Measurements from ENCODE around the gene AJM1.

Gene AJM1

GRCh38 chr9:136808075-136808805, 34.0 kb upstream of the AJM1 start:
- DNase-seq (ENCODE audit: low spot score) = peak; percentile 39

GRCh38 chr9:136808806-136809158, 33.5 kb upstream of the AJM1 start:
- no peak for DNase-seq (ENCODE audit: low spot score)

DNA sequence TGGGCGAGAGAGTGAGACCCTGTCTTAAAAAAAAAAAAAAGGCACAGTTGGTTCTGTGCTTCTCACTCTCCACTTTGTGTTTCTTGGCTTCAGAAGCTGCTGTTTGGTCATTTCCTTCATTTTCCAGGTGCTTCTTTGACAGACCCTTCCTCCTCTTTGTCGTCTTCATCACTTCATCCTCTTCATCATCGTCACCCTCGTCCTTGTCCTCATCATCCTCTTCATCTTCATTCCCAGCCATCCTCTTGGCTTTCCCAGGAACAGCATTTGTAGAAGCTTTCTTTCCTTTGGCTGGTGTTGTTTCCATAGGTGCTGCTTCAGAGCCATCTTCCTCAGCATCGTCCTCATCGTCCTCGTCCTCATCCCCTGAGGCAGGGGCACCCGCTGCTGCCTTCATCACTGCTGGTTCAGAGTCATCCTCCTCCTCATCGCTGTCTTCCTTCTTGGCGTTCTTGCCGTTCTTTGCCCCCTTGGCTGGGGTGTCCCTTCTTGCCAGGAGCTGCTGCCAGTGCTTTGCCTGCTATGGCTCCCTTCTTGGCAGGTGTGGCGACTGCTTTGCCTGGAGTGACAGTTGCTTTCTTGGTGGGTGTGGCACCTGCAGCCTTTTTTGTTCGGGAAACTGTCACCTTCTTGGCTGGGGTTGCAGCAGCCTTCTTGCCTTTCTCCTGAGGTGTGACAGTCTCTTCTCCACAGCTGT, 27.4 kb upstream of the AJM1 start:
- no peak for DNase-seq (ENCODE audit: low spot score)

DNA sequence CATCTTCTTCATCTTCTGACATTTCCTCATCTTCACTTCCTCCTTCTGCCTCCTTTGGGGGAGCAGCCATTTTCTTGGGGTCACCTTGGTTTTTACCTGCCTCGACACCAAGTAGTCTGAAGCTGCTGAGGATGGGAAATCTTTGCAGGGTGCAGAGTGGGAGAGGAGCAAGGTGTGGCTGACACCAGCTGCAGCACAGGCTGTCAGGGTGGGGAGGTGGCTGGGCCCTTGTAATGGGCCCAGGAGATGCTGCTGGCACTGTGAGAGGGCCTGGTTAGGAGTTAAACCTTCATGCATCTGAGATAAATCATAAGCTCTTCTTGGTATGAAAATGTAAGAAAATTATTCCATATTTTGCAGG, 26.9 kb upstream of the AJM1 start:
- no peak for DNase-seq (ENCODE audit: low spot score)

GRCh38 chr9:136820971-136821825, 21.1 kb upstream of the AJM1 start:
- no peak for DNase-seq (ENCODE audit: low spot score)

DNA sequence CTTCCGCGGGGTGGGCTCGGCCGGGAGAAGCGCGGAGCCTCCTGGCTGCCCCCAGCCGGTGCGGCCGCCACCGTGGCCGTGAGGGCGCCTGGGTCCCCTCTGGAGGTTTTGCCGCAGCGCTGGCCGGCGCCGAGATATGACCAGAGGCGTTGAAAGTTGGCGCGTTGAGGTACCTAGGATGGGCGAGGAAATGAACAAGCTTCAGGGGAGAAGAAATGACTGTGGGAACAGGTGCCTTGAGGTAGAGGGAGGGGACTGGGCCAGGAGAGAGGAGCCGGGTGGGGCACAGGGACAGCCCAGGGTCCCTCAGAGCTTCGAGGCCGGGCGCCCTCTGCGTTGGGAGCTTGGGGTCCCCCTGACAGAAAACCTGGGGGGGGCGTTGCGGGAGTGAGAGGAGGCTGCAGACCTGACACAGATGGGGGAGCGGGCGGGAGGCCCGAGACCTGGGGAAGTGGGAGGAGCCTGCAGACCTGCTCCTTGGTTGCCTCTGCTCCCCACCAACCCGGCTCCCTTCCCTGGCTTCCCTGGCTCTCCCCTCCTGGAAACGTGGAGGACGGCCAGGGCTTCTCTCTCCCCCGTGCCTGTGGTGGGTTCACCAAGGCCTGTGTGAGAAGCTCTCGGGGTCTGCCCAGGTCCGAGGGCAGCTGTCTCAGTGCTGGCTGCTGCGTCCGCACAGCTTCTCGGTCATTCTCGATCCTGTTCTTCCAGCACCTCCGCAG, 20.3 kb upstream of the AJM1 start:
- no peak for DNase-seq (ENCODE audit: low spot score)

DNA sequence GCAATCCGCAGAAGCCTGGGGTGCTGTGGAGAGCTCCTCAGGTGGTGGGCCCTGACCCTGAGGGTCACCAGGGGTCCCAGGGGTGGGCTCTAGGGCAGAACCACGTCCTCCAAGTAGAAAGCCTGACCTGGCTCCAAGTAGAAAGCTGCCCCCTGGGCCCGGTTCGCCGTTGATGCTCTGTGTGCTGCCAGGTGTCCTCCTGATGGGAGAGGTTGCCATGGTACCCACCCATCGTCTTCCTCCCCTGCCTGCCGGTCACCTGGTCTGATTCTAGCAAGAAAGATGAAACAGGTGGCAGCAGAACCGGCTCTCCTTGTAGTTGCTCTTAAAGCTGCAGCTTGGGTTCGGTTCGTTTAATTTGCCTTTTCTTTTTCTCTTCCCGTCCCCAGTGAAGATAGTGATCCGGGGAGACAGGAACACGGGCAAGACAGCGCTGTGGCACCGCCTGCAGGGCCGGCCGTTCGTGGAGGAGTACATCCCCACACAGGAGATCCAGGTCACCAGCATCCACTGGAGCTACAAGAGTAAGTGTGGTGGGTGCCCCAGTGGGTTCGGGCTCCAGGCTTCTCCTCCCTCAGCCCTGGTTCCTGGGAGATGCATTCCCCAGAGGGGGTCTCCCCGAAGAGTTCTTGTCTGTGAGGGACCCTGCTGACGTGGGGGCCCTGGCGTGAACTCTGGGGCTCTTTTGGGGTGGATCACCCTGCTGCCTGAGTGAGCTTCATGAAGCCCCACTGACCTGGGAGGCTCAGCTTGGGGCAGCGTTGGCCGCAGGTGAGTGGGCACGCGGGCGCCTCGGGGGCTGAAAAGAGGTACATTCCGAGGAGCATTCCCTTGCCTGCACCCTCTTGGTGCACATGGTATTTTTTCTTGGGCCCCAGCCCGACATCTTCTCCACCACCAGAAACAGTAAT, 18.9 kb upstream of the AJM1 start:
- no peak for DNase-seq (ENCODE audit: low spot score)

DNA sequence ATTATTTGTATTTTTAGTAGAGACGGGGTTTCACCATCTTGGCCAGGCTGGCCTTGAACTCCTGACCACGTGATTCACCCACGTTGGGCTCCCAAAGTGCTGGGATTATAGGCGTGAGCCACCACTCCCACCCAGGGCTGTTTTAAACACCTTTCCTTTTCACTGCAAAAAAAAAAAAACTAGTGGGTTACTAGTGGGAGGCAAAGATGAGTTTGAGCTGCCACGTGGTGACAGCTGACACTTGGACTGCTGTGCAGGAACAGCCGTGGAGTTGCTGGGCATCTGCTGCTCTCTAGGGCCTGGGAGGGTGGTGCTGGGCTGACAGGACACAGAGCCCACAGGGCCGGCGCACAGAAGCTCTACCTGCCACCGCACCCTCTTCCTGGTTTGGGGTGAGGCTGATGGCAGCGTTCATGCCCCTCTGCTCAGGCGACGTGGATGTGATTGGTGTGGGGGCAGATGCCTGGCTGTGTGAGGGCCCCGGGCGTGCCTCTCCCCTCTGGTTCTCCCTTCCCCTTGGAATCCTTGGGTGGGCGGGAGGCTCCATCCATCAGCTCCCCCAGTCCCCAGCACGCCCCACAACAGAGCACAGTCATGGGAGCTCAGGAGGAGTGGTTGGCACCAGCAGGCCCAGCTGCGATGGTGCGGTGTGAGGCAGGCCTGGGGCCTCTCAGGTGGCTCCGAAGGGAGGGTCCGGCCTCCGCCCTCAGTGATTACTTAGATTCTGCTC, 17.6 kb upstream of the AJM1 start:
- no peak for DNase-seq (ENCODE audit: low spot score)

DNA sequence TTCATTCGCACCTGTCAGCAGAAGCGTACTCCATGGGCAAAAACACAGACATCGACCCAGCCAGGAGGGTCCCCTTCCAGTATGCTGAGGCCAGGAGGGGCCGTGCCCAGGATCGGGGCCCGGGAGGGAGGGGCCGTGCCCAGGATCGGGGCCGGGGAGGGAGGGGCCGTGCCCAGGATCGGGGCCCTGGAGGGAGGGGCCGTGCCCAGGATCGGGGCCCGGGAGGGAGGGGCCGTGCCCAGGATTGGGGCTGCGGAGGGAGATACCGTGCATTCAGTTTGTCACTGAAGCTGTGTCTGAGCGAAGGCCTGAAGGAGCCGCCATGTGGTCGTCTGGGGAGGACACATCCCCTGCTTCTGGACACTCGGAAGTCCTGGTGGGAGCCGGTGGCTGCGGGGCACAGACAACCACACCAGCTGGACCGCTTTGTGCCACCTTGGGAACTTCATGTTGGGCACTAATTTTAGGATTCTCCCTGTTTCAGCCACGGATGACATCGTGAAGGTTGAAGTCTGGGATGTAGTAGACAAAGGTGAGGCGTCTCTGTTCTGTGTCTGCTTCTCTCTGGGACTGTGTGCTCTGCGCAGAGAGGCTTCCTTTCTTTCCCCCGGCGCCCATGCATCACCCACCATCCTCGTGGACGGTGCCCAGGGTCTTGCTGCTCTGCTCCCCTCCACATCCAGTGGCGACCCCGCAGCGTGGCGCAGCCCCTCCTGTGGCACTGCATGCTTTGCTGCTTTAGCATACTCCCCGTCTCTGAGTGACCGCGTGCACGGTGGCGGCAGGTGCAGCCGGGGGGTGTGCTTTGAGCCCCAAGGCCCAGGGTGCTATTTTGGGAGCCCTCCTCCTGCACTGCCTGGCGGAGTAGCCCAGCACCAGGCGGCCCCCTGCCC, 16.7 kb upstream of the AJM1 start:
- DNase-seq (ENCODE audit: low spot score) = no peak

DNA sequence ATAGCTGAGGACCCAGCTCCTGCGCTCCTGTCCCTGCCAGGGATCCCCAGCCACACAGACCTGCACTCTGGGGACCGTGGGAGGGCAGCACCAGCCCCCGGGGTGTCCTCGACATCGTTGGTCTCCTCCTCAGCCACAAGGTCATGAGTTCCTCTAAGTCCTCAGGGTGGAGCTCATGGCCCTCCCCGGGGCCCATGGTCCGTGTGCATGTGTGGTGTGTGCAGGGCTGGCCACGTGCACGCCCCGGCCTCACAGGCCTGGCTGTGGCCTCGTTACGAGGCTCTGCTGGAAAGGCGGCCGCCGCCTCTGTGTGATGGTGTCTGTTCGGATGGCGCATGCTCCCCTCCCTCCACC, 16.1 kb upstream of the AJM1 start:
- DNase-seq (ENCODE audit: low spot score) = no peak

- DNase-seq (ENCODE audit: low spot score) = no peak
Observed at GRCh38 chr9:136826703-136827582, 15.3 kb upstream of the AJM1 start.

DNA sequence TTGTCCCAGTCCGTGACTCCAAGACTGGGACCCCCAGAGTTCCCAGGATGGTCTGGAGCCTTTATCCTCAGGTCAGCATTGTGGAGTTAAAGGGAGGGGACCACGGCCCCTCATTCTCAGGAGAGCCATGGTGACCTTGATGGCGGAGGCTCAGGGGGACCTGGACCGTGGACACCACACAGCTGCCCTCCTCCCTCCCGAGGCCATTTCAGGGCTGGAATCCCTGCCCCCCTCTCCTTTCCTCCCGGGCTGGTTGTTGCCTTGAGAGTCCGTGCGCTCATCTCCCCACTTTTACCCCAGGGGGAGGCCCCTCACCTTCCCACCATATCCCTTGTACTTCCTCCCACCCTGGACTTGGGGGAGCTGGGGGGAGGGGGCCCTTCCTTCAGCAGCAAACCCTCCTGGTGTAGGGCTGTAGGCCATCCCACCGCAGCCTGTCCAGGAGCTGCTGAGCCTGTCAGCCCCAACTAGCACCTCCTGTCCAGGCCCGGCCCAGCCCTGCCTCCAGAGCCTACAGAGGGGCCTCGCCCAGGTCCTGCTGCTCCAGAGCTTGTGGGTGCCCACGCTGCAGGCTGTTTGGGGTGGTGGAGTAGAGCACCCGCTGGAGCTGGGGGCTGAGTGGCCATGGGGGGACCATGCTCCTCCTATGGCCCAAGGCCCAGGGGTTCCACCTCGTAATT, 14.3 kb upstream of the AJM1 start:
- no peak for DNase-seq (ENCODE audit: low spot score)

DNA sequence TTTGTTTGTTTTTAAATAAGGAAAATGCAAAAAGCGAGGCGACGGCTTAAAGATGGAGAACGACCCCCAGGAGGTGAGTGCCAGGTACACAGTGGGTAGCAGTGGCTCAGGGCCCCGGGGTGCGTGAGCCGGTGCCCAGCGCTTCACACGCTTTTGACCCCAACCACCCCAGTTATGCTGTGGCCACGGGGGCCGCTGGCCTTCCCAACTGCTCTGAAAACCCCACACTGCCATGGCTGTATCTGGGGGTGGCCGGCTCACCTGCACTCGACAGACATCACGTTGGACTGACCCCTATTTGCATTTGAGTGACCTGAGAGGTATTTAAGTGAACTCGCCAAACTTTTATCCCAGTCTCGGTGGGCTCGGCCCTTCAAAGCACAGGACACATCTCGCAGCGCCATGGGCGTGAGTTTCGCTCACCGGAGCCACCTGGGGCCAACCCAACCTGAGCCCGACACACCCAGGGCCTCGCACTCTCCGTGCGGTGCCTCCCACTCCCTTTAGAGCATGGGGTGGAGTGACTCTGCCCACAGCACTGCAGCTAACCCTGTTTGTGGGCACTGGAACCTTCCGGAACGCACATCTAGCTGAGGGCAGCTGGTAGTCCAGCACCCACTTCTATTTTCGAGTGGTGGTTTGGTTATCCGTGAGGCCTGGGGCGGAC, 13.7 kb upstream of the AJM1 start:
- DNase-seq (ENCODE audit: low spot score) = no peak

DNA sequence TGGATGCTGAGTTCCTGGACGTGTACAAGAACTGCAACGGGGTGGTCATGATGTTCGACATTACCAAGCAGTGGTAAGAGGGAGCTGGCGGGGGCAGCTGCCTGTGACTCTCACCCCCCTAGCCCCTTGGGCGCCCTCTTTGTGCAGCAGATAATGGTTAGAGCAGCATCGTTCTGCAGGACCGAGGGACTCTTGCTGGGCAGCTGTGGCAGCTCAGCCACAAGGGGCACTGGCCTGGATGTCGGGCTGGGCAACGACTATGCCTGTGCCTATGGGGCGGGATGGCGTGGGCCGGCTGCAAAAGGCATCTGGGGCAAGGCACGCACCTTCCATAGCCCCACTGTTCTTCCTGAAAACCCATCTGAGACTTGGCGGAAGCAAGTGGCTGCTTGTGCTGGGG, 12.9 kb upstream of the AJM1 start:
- no peak for DNase-seq (ENCODE audit: low spot score)

GRCh38 chr9:136829981-136830885, 12.0 kb upstream of the AJM1 start:
- DNase-seq (ENCODE audit: low spot score) = no peak

DNA sequence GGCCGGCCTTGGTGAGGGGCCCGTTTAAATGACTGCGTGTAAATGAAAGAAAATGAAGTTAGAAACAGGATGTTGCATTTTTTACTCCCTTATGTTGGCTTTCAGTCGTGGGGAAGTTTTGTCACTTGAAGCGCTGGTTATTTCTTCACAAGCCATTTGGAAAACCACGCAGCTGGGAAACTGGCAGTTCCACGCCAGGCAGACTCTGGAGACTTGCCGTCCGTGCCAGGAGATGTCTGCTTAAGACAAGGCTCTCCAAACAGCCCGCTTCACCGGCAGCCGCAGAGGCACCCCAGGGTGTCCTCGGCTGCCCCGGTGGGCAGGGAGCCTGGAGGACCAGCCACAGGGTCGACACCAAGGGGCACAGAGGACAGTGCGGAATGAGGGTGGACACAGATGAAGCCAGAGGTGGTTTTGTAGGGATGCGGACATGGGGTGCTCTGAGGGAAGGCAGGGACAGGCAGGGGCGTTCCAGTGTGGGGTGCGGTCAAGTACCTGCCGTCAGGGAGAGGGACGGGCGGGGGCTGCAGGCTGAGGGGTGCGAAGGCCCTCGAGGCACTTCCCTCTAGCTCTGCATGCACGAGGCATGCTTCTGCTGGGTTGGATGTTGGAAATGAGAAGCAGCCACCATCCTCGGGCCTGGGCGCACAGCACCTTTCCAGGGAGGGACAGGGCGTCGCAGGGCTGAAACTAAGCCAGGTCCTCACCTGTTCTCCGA, 11.1 kb upstream of the AJM1 start:
- DNase-seq (ENCODE audit: low spot score) = no peak
